Measurements from ENCODE around the gene ZNF620.
"Not testable (repeated sequence)": the region's sequence is repeated elsewhere in the genome, so short reads cannot be mapped to it uniquely, and the experiment has no call there.

The ZNF620 gene

DNA sequence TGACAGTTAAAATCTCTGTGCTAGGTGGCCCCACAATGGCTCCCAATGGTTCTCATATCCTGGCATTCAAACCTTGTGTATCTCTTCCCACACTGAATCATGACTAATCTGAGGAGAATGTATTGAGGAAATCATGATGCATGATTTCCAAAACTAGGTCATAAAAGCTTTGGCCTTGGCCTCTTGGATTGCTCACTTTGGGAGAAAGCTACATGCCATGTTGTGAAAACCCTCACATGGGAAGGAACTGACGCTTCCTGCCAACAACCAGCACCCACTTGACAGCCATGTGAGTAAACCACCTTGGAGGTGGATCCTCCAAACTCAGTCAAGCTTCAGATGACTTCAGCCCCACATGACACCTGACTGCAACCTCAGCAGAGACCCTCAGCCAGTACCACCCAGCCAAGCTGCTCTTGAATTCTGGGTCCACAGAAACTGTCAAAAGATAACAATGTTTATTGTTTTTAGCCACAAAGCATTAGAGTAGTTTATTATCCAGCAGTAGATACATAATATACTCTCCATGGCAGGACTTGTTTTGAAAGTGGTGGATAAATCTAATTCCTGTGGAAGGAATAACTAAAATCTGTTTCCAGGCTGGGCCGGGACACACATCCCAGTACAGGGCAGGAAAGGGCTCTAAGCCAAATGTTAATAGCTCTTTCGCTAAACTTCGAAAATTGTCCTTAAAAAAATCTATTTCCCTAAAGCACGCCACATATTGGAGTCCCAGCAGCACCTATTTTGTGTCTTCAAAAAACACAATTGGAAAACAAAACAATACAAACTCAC, 1.0 kb upstream of the ZNF620 start:
- DNase-seq: no peak

DNA sequence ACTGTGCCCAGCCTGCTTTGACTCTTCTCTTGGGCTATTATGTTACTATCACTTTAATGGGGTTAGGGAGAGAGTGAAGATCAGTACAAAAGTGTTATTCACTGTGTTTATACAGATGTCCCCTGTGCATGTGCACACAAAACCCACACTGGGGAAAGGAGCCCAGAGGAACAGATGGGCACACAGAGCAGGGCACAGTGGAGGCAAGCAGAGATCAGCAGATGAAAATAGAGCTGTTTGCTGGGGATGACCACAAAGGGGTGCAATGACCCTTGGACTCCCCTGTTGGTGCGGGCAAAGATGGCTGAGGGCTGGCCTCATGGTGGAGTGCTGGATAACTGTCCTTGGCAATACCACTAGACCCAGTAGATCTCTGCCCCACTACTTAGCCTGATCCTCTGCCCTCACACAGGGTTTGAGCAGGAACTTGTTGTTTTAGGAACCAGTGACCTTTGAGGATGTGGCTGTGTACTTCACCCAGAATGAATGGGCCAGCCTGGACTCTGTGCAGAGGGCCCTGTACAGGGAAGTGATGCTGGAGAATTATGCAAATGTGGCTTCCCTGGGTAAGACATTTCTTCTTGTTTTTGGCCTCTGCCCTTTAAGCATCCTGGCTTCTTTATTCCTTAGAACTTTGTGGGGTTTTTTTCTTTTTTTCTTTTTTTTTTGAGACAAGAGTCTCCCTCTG, 5.3 kb downstream of the ZNF620 start:
- DNase-seq: no peak

DNA sequence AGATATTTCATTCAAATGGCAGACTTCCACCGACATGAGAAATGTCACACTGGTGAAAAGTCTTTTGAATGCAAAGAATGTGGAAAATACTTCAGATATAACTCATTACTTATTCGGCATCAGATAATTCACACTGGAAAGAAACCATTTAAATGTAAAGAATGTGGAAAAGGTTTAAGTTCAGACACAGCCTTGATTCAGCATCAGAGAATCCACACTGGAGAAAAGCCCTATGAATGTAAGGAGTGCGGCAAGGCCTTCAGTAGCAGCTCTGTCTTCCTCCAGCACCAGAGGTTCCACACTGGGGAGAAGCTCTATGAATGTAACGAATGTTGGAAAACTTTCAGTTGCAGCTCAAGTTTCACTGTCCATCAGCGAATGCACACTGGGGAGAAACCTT, 10.4 kb downstream of the ZNF620 start:
- DNase-seq: no peak

DNA sequence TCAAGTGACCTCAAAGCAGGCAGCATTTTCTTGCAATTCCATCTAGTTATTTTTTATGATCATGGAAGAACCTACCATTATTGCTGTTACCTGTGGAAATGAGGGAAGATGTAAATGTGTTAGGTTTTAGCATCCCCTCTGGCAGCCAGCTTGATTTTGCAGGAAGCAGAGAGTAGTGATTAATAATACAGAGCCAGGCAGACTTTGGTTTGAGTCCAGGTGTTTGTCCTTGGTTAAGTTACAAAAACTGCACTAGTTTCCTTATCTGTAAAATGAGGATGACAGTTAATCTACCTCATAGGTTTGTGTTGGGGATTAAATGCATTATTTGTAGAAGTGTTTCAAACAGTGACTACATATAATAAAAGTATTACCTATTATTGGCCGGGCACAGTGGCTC, 12.2 kb downstream of the ZNF620 start:
- no peak for DNase-seq

- no peak for DNase-seq
Observed at GRCh38 chr3:40518848-40519247, 13.0 kb downstream of the ZNF620 start.

DNA sequence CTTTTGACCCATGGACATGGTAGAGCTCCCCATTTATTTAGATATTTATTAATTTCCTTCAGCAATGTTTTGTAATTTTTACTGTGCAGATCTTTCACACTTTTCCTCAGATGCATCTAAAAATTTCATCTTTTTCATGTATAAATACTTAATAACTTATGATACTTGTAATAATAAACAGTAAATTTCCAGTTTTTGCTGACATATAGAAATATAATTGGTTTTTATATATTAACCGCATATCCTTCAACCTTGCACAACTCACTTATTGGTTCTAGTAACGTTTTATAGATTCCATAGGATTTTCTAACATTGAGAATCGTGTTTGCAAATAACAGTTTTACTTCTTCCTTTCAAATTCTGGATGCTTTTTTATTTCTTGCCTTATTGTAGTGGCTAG, 15.4 kb downstream of the ZNF620 start:
- no peak for DNase-seq

DNA sequence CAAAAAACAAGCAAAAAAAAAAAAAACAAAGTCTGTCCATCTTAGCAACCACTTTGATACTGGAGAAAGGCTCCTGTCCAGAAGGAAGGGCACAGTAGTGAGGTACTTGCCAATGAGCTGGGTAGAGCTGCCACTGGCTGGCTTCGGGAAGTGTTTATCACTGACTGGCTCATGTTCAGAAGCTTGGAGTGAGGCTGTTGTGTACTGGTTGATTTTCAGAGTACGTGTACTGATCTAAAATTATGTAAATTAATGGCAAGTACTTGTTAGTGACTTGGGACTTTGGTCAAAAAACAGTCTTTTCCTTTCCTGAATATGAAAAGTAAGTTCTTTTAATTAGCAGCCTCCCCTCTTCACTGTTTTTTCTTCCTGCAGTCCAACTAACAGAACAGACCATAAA, 17.9 kb downstream of the ZNF620 start:
- DNase-seq: peak; percentile 29

GRCh38 chr3:40524222-40524567, 18.4 kb downstream of the ZNF620 start:
- DNase-seq: no peak

DNA sequence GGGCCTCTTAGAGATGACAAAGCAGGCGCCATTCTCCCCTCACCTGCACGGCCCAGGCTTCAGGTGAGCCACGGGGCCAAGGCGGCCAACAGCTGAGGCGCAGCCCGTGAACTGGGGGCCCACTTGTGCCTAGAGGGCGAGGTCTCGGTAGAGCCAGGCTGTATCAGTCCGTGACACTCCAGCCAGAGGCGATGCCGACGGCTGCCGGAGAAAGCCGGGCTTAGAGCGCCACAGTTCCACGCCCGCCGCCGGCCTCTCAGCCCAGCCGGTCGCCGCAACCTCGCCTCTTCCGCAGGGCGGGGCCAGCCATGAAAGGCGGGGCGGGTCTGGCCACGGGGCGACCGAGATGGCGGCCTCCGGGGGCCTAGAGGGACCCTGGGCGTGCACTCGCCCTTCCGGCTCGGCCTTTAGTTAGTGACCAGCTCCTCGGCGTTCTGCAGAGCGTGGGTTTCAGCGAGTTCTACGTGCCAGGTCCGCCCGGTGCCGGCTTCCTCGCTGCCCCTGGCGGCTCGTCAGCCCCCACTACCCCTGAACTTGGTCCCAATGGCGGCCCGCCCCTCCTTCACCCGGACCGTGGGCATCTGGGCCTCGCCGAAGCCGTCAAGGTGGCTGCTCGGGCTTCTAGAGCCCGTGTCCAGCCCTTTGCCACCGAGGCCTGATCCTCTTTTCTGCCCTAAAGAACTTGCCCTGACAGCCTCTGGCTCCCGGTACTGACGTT, 18.9 kb downstream of the ZNF620 start, which contains the start of gene ZNF621:
TSS of gene ZNF621 (plus strand) at position 393 of the 718 bp plus-strand sequence. CDS start 881 bp downstream, outside the sequence.
- DNase-seq: peak; percentile 96

GRCh38 chr3:40528426-40528825, 22.6 kb downstream of the ZNF620 start:
- DNase-seq: no peak

DNA sequence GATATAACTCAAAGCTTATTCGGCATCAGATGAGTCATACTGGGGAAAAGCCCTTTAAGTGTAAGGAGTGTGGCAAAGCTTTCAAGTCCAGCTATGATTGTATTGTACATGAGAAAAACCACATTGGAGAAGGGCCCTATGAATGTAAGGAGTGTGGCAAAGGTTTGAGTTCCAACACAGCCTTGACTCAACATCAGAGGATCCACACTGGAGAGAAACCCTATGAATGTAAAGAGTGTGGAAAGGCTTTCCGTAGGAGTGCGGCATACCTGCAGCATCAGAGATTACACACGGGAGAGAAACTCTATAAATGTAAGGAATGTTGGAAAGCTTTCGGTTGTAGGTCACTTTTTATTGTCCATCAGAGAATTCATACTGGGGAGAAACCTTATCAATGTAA, 26.4 kb downstream of the ZNF620 start:
- no peak for DNase-seq

- no peak for DNase-seq
Observed at GRCh38 chr3:40534283-40534682, 28.4 kb downstream of the ZNF620 start.

- no peak for DNase-seq
Observed at GRCh38 chr3:40546816-40547215, 41.0 kb downstream of the ZNF620 start.

- no peak for DNase-seq
Observed at GRCh38 chr3:40550167-40550566, 44.3 kb downstream of the ZNF620 start.

DNA sequence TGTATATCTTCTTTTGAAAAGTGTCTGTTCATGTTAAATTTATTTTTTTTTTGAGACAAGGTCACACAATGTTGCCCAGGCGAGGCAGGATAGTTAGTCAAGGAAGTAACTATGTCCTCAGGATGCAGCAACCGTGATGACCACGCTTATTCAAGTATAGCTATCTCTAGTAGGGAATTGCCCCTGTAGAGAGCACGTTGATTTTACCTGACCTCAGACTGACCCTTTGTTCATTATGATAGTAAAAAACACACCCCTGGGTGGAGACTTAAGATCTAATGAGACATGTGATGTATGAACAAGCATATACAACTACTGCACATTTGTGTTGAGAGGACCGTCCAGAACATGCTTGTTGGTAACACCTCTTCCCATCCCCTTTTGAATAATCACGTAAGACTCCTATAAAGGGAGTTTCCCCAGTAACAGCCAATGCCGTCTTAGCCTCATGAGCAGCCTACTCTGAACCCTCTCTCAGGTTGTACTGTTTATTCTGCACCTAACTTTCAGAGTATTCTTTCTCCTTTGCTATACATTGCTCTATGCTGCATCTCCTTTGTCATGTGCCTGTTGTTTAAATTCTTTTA, 51.8 kb downstream of the ZNF620 start:
- DNase-seq: no peak

DNA sequence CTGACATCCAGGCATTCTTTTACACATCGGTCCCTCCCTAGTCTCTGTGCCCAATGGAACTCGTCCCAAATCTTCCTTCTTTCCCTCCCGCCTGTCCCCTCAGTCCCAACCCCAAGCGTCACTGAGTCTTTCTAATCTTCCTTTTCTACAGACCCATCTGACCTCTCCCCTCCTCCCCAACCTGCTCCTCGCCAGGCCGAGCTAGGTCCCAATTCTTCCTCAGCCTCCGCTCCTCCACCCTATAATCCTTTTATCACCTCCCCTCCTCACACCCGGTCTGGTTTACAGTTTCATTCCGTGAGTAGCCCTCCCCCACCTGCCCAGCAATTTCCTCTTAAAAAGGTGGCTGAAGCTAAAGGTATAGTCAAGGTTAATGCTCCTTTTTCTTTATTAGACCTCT, 56.6 kb downstream of the ZNF620 start:
- not testable (repeated sequence) for DNase-seq

- DNase-seq: not testable (repeated sequence)
Observed at GRCh38 chr3:40565629-40566028, 59.8 kb downstream of the ZNF620 start.

- DNase-seq: no peak
Observed at GRCh38 chr3:40566694-40567093, 60.9 kb downstream of the ZNF620 start.
